PC-3 (cell line): ENCODE results near the gene ADAMTS17. TPM values are rescaled to one million over a fixed set of nuclear protein-coding genes. Genes with fewer than 3 reads are reported as not detected.

Experiments
- ATAC-seq: fragments of 200-7000 bp; cut with Tn5 transposase; 2 replicates; pipeline ENCODE4 v1.9.1; 2020; ENCODE audit warnings: mild to moderate bottlenecking, moderate library complexity
- BruUV-seq: library from RNA; stranded (reverse); fragments of 400-500 nt; replicated peaks from 2 replicates; lab custom pipeline; 2021; lab: Mats Ljungman, UMichigan
- CTCF ChIA-PET: fragments of 300-600 bp; sonication (Branson Sonifier 250); formaldehyde crosslinking; loops from one replicate; lab custom pipeline; 2022; ENCODE audit warnings: antibody characterized with exemption; lab: Charles Lee
- POLR2A ChIA-PET: fragments of 300-600 bp; sonication (Branson Sonifier 250); formaldehyde crosslinking; loops from one replicate; lab custom pipeline; 2022; ENCODE audit warnings: antibody characterized with exemption; ENCODE audit not compliant: unreplicated experiment; lab: Charles Lee
- DNase-seq: peaks from one replicate; pipeline ENCODE4 v3.0.0-alpha.2; 2015
- H2AFZ ChIP-seq: fragments of 300-600 bp; sonication (generic); 2 replicates; pipeline ENCODE4 v1.6.0; 2016; ENCODE audit warnings: antibody characterized with exemption, low read length
- H3F3A ChIP-seq: fragments of 300-600 bp; sonication (generic); one replicate; pipeline ENCODE4 v1.6.0; 2017; ENCODE audit warnings: antibody characterized with exemption, low read length, control low read depth, mild to moderate bottlenecking; ENCODE audit not compliant: unreplicated experiment
- H3K27ac ChIP-seq: fragments of 300-600 bp; sonication (generic); 2 replicates; pipeline ENCODE4 v1.5.1; 2016; ENCODE audit warnings: mild to moderate bottlenecking, low read length
- H3K27me3 ChIP-seq: fragments of 300-600 bp; sonication (generic); 2 replicates; pipeline ENCODE4 v1.6.1; 2016; ENCODE audit warnings: low read length, mixed read lengths
- H3K36me3 ChIP-seq: fragments of 300-600 bp; sonication (generic); 2 replicates; pipeline ENCODE4 v1.6.1; 2016; ENCODE audit warnings: low read depth, mixed run types, low read length, mixed read lengths
- H3K4me1 ChIP-seq: fragments of 300-600 bp; sonication (generic); 2 replicates; pipeline ENCODE4 v1.5.1; 2016; ENCODE audit warnings: low read length; ENCODE audit not compliant: insufficient read depth
- H3K4me2 ChIP-seq: fragments of 300-600 bp; sonication (generic); 2 replicates; pipeline ENCODE4 v1.6.0; 2016; ENCODE audit warnings: low read length
- H3K4me3 ChIP-seq: fragments of 300-600 bp; sonication (generic); 2 replicates; pipeline ENCODE4 v1.5.1; 2016; ENCODE audit warnings: mild to moderate bottlenecking, low read length, mixed read lengths
- H3K79me2 ChIP-seq: fragments of 300-600 bp; sonication (generic); 2 replicates; pipeline ENCODE4 v1.6.1; 2017; ENCODE audit warnings: low read length, mixed read lengths
- H3K9ac ChIP-seq: fragments of 300-600 bp; sonication (generic); 2 replicates; pipeline ENCODE4 v1.6.0; 2016; ENCODE audit warnings: mild to moderate bottlenecking, low read length
- H3K9me2 ChIP-seq: fragments of 300-600 bp; sonication (generic); replicated peaks from 2 replicates; pipeline ENCODE4 v1.6.1; 2016; ENCODE audit warnings: mixed run types, low read length, mixed read lengths
- H3K9me3 ChIP-seq: fragments of 300-600 bp; sonication (generic); 2 replicates; pipeline ENCODE4 v1.6.1; 2016; ENCODE audit warnings: low read length, mixed read lengths
- H4K20me1 ChIP-seq: fragments of 300-600 bp; sonication (generic); 2 replicates; pipeline ENCODE4 v1.6.1; 2016; ENCODE audit warnings: low read length, mixed read lengths
- EZH2 ChIP-seq: fragments of 300-600 bp; sonication (generic); IDR thresholded peaks from one replicate; pipeline ENCODE4 v1.6.1; 2017; ENCODE audit warnings: antibody characterized with exemption, mild to moderate bottlenecking, low read length; ENCODE audit not compliant: unreplicated experiment
- EZH2phosphoT487 ChIP-seq: fragments of 300-600 bp; sonication (generic); IDR thresholded peaks from 2 replicates; pipeline ENCODE4 v1.6.1; 2018; ENCODE audit warnings: mild to moderate bottlenecking, antibody characterized with exemption, low read length, borderline replicate concordance
- intact Hi-C: fragments of 100-400 bp; cut with micrococcal nuclease; formaldehyde crosslinking; loops from 2 replicates; pipeline ENCODE4 v1.9.0; 2023
- total RNA-seq: library from RNA; depleted of rRNA; stranded (reverse); fragments of >200 nt; gene quantifications from 2 replicates; pipeline ENCODE4 v1.2.3, GENCODE V29; 2014
- TF ChIP-seq, protein P1 (sequence below): fragments of 300-600 bp; sonication (generic); conservative IDR thresholded peaks from 2 replicates; pipeline ENCODE4 v1.5.1; 2017; ENCODE audit warnings: antibody characterized with exemption, low read depth, mild to moderate bottlenecking, low read length

The ADAMTS17 gene
- total RNA-seq, 1 experiment from 2014 or later, result 6.9 TPM

DNA sequence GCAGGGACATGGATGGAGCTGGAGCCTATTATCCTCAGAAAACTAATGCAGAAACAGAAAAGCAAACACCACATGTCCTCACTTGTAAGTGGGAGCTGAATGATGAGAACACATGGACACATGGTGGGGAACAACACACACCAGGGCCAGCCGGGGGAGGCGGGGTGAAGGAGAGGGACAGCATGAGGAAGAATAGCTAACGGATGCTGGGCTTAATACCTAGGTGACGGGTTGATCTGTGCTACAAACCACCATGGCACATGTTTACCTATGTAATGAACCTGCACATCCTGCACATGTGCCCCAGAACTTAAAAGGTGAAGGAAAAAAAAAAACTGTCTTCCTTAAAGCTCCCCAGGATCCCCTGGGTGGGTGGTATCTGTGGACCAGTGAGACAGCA is 87.1 kb downstream of the ADAMTS17 start:
- H3K79me2 ChIP-seq, result no peaks in the 10 kb centered on the region
- no peaks in the 10 kb centered on the region for H3K4me1 ChIP-seq
- no peaks in the 10 kb centered on the region for H3K27me3 ChIP-seq
- BruUV-seq, result no TSS peak
- no peak overlapping the region for H3K9ac ChIP-seq
- no peak for ATAC-seq
- TF ChIP-seq EZH2phosphoT487 (no peak), EZH2 (no peak)
- H3F3A ChIP-seq, result no peaks in the 10 kb centered on the region
- H4K20me1 ChIP-seq, result no peaks in the 10 kb centered on the region
- no peak overlapping the region for H2AFZ ChIP-seq
- no peak for DNase-seq
- no peak overlapping the region for H3K27ac ChIP-seq
- no peak overlapping the region for H3K4me2 ChIP-seq
- H3K36me3 ChIP-seq, result peaks cover 12% of the 10 kb centered on the region; the same call in 1 of the 2 replicates
- intact Hi-C loops, result no loop called here
- CTCF ChIA-PET, result no interaction called here
- POLR2A ChIA-PET, result no interaction called here
- no peaks in the 10 kb centered on the region for H3K9me2 ChIP-seq
- H3K4me3 ChIP-seq, result no peak overlapping the region
- H3K9me3 ChIP-seq, result no peaks in the 10 kb centered on the region

GRCh38 chr15:100254285-100254684 is 87.5 kb downstream of the ADAMTS17 start:
- DNase-seq (no peak), ATAC-seq (no peak)
- no peaks in the 10 kb centered on the region for H3K4me1 ChIP-seq
- intact Hi-C loops, result no loop called here
- H2AFZ ChIP-seq, result no peak overlapping the region
- POLR2A ChIA-PET, result no interaction called here
- H3K4me3 ChIP-seq, result no peak overlapping the region
- H3K27ac ChIP-seq, result no peak overlapping the region
- CTCF ChIA-PET, result no interaction called here
- no peaks in the 10 kb centered on the region for H3K27me3 ChIP-seq
- BruUV-seq, result no TSS peak
- H3K9me2 ChIP-seq, result no peaks in the 10 kb centered on the region
- no peaks in the 10 kb centered on the region for H3K9me3 ChIP-seq
- no peaks in the 10 kb centered on the region for H3F3A ChIP-seq
- H3K9ac ChIP-seq, result no peak overlapping the region
- no peaks in the 10 kb centered on the region for H3K79me2 ChIP-seq
- TF ChIP-seq EZH2, result no peak
- TF ChIP-seq, protein P1, sequence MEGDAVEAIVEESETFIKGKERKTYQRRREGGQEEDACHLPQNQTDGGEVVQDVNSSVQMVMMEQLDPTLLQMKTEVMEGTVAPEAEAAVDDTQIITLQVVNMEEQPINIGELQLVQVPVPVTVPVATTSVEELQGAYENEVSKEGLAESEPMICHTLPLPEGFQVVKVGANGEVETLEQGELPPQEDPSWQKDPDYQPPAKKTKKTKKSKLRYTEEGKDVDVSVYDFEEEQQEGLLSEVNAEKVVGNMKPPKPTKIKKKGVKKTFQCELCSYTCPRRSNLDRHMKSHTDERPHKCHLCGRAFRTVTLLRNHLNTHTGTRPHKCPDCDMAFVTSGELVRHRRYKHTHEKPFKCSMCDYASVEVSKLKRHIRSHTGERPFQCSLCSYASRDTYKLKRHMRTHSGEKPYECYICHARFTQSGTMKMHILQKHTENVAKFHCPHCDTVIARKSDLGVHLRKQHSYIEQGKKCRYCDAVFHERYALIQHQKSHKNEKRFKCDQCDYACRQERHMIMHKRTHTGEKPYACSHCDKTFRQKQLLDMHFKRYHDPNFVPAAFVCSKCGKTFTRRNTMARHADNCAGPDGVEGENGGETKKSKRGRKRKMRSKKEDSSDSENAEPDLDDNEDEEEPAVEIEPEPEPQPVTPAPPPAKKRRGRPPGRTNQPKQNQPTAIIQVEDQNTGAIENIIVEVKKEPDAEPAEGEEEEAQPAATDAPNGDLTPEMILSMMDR, result no peak
- TF ChIP-seq EZH2phosphoT487, result no peak
- H4K20me1 ChIP-seq, result no peaks in the 10 kb centered on the region
- peaks cover 12% of the 10 kb centered on the region; the same call in 1 of the 2 replicates for H3K36me3 ChIP-seq
- no peak overlapping the region for H3K4me2 ChIP-seq

DNA sequence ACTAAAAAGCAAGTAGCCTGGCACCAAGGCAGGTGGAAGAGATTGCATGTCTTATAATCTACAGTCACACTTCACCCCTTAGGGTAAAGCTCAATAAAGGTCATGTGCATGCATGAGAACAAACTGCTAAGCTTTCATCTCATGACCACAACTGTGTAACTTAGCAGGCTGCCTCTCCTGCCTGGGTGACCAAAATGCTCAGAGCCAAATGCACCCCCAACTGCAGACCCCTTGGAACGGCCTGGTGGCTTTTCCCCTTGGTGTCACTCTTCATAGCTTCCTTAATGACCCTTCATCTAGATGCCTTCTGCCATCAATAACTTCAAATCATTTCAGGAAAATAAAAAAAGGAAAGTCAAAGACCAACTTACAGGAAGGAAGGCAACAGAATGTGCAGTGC is 88.1 kb downstream of the ADAMTS17 start:
- H3K4me3 ChIP-seq, result no peak overlapping the region
- DNase-seq (no peak), ATAC-seq (no peak)
- no peak overlapping the region for H3K9ac ChIP-seq
- H3K36me3 ChIP-seq, result peaks cover 10% of the 10 kb centered on the region; the same call in 1 of the 2 replicates
- no peak overlapping the region for H2AFZ ChIP-seq
- intact Hi-C loops, result no loop called here
- H3K27me3 ChIP-seq, result no peaks in the 10 kb centered on the region
- POLR2A ChIA-PET, result no interaction called here
- H3K9me3 ChIP-seq, result no peaks in the 10 kb centered on the region
- H3K27ac ChIP-seq, result no peak overlapping the region
- H3K4me1 ChIP-seq, result no peaks in the 10 kb centered on the region
- TF ChIP-seq, protein P1, result no peak
- no peak for TF ChIP-seq EZH2
- TF ChIP-seq EZH2phosphoT487, result no peak
- no TSS peak for BruUV-seq
- CTCF ChIA-PET, result no interaction called here
- H3K9me2 ChIP-seq, result no peaks in the 10 kb centered on the region
- no peaks in the 10 kb centered on the region for H3K79me2 ChIP-seq
- no peak overlapping the region for H3K4me2 ChIP-seq
- H3F3A ChIP-seq, result no peaks in the 10 kb centered on the region
- no peaks in the 10 kb centered on the region for H4K20me1 ChIP-seq
